ENCODE data around the gene AQP6. TPM values are rescaled to one million over a fixed set of nuclear protein-coding genes. Genes with fewer than 3 reads are reported as not detected.

The AQP6 gene
- total and polyA plus RNA-seq, 10 donors: 0.03 to 0.36 TPM; not detected in 8

- Histone ChIP-seq H3K9me3 (no peaks in the 10 kb centered on the region), H3K4me1 (peaks cover 0 to 20% (median 0%) of the 10 kb centered on the region in 6 donors), H3K4me3 (no peak overlapping the region), H3K36me3 (peaks cover 0 to 48% (median 0%) of the 10 kb centered on the region in 6 donors), H3K27ac (no peak overlapping the region), H3K27me3 (replicated peaks in 1 of 7) (no peaks in the 10 kb centered on the region)
- TF ChIP-seq CTCF (IDR thresholded peaks at IDR 0.05 in 8 of 11, conservative IDR thresholded peaks at IDR 0.05 in 3 of 11) (no peak), POLR2AphosphoS5 (IDR thresholded peaks at IDR 0.05) (no peak), POLR2A (IDR thresholded peaks at IDR 0.05) (no peak)
- no peak for DNase-seq
- intact Hi-C loops (cut with DNase I; ENCODE audit: low total_unique reads): no loop called here
- 86 to 96% (median 91%) methylated on average over 3 of the region's 3 CpGs for WGBS, 5 donors
Measured at GRCh38 chr12:50014342-50014741, 41.6 kb downstream of the AQP6 start.

GRCh38 chr12:50016501-50017475 is 44.0 kb downstream of the AQP6 start:
- no peak overlapping the region for H3K4me3 ChIP-seq
- no peaks in the 10 kb centered on the region for H3K9me3 ChIP-seq
- peak overlapping the region in 4 of 8 donors; percentile 53 to 73 (median 64) for H3K27ac ChIP-seq
- peaks cover 0 to 33% (median 0%) of the 10 kb centered on the region in 6 donors for H3K36me3 ChIP-seq
- intact Hi-C loops (cut with DNase I; ENCODE audit: low total_unique reads): no loop called here
- TF ChIP-seq POLR2A (IDR thresholded peaks at IDR 0.05) (no peak), POLR2AphosphoS5 (IDR thresholded peaks at IDR 0.05) (peak in 1 of 3 donors; percentile 30)
- DNase-seq: no peak
- peaks cover 0 to 20% (median 0%) of the 10 kb centered on the region in 6 donors for H3K4me1 ChIP-seq
- WGBS, 5 donors: 74 to 83% (median 82%) methylated on average over 10 of the region's 10 CpGs
- H3K27me3 ChIP-seq (replicated peaks in 1 of 7): no peaks in the 10 kb centered on the region

- DNase-seq: no peak
- no peaks in the 10 kb centered on the region for H3K9me3 ChIP-seq
- 61 to 88% (median 72%) methylated on average over 6 of the region's 6 CpGs for WGBS, 5 donors
- H3K4me3 ChIP-seq: no peak overlapping the region
- H3K36me3 ChIP-seq: peaks cover 0 to 30% (median 0%) of the 10 kb centered on the region in 6 donors
- H3K4me1 ChIP-seq: peaks cover 0 to 20% (median 0%) of the 10 kb centered on the region in 6 donors
- H3K27me3 ChIP-seq (replicated peaks in 1 of 7): no peaks in the 10 kb centered on the region
- H3K27ac ChIP-seq: peak overlapping the region in 4 of 8 donors; percentile 53 to 73 (median 64)
- intact Hi-C loops (cut with DNase I; ENCODE audit: low total_unique reads): no loop called here
- no peak for TF ChIP-seq POLR2A (IDR thresholded peaks at IDR 0.05)
- no peak for TF ChIP-seq POLR2AphosphoS5 (IDR thresholded peaks at IDR 0.05)
- TF ChIP-seq CTCF (IDR thresholded peaks at IDR 0.05 in 8 of 11, conservative IDR thresholded peaks at IDR 0.05 in 3 of 11): no peak
Measured at GRCh38 chr12:50017641-50018040, 44.9 kb downstream of the AQP6 start.

GRCh38 chr12:50018154-50018553 is 45.4 kb downstream of the AQP6 start:
- Histone ChIP-seq H3K27ac (peak overlapping the region in 4 of 8 donors; percentile 53 to 73 (median 64)), H3K4me1 (peaks cover 0 to 21% (median 0%) of the 10 kb centered on the region in 6 donors), H3K27me3 (replicated peaks in 1 of 7) (no peaks in the 10 kb centered on the region), H3K36me3 (peaks cover 0 to 30% (median 0%) of the 10 kb centered on the region in 6 donors), H3K4me3 (no peak overlapping the region), H3K9me3 (no peaks in the 10 kb centered on the region)
- no peak for DNase-seq
- TF ChIP-seq POLR2AphosphoS5 (IDR thresholded peaks at IDR 0.05) (no peak), CTCF (IDR thresholded peaks at IDR 0.05 in 8 of 11, conservative IDR thresholded peaks at IDR 0.05 in 3 of 11) (no peak), POLR2A (IDR thresholded peaks at IDR 0.05) (no peak)
- intact Hi-C loops (cut with DNase I; ENCODE audit: low total_unique reads): no loop called here
- 87 to 94% (median 92%) methylated on average over 3 of the region's 3 CpGs for WGBS, 5 donors

Data from spleen (tissue), 11 donors.